ENCODE results near the gene RHPN2.
A peak's percentile ranks its signal among the peaks of the same experiment; 100 is the strongest.
"Not testable (repeated sequence)": the region's sequence is repeated elsewhere in the genome, so short reads cannot be mapped to it uniquely, and the experiment has no call there.

Gene RHPN2

GRCh38 chr19:33064458-33064791 lies 263 bp downstream of the RHPN2 start:
- no peak for DNase-seq (ENCODE audit: low spot score)

DNA sequence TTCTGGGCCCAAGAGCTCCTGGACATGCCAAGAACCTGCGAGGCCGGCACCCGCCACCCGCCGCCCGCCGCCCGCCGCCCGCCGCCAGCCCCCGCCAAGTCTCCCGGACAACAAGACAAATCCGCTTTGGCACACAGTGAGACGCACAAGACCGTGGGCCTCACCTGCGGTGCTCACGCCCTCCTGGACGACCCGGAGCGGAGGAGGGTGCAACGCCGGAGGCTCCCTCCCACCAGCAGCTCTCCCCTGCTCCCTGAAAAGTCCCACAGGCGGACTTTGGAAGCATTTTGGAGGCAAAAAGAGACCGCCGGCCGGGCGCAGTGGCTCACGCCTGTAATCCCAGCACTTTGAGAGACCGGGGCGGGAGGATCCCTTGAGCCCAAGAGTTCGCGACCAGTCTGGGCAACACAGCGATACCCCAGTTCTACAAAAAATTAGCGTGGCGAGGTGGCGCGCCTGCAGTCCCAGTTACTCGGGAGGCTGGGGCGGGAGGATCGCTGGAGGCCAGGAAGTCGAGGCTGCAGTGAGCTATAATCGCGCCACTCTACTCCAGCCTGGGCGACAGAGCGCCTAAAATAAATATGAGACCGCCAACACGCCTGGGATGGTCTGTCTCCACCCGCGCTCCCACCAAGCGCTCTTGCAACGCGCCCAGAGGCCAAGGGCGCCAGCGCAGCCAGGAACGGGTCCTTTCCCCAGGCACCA lies 783 bp downstream of the RHPN2 start:
- DNase-seq (ENCODE audit: low spot score): no peak

DNA sequence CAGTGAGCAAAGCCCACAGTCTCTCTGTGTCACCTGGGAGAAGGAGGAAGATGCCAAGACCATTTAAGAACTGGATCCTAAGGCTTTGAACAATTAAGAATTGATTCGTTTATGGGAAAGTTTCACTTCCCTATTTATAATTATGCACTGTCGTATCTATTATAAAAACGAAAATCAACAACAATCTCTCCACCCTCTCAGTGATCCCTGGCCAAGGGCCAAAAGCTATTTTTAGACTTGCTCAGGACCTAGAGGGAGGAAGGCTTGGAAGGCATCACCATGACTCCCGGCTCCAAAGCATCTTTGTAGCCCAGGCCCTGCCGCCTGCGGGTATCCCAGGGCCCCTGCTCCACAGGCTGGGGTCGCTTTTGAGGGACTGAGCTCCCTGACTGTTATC lies 1.3 kb downstream of the RHPN2 start:
- DNase-seq (ENCODE audit: low spot score): peak; percentile 39

DNA sequence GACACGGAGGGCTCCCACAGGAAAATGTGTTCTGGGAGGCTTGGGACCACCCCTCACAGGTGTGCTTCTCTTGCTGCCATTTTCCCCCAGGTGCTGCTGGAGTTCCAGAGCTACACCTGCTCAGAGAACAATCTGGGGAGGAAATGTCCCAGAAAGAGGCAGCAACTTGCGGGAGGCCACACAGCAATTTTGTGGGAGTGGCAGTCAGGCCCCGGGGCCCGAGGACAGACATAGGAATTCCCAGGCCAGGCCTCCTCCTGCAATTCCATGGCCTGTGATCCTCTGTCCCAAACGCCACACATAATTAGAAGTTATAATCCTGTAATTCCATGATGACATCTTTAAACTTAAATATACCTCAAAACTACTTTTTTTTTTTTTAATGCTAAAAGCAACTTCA lies 1.8 kb downstream of the RHPN2 start:
- DNase-seq (ENCODE audit: low spot score): no peak

DNA sequence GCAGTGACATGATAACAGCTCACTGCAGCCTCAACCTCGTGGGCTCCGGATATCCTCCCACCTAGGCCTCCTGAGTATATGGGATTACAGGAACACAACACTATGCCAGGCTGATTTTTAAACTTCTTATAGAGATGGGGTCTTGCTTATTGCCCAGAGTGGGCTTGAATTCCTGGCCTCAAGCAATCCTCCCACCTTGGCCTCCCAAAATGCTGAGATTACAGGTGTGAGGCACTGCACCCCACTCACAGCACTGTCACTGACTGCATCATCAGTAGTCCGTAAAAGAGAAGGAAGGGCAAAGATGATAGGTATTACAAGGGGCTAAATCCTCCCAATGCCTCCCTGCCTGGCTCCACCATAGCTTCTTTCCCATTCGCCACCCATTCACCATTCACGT lies 4.1 kb downstream of the RHPN2 start:
- DNase-seq (ENCODE audit: low spot score): no peak

DNA sequence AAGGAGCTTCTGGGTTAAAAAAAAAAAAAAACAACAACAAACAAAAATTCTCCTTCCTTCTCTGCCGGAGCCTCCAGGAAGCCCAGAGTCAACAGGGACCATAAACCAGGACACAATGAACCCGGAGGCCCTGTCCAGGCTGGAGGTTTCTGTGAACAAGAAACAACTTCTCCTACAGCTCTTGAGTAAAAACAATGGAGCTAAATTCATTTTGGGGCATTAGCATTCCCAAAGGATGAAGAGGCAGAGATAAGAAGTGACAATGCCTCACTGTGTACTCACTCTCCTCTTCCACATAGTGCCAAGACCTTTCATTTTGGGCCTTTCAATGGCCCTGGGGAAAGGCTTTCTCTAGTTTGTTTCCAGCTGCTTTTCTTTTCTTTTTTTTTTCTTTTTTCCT lies 9.0 kb downstream of the RHPN2 start:
- no peak for DNase-seq (ENCODE audit: low spot score)

DNA sequence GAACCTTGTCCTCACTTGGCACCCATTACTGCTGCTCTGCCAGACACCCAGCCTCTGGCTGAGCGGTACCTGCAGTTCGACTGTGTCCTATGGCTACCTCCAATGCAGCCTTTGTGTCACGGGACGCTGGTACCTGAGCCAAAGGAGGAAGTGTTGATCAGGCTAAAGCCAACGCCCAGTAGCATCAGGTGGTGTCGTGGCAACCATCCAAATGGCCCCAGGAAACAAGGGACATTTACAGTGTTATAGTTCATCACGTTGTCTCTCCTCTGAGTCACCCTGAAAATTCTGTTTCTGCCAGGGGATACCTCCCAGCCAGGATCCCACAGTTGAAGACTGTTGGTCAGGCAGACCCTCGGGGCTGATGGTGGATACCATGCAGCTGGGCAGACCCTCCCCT lies 10.1 kb downstream of the RHPN2 start:
- DNase-seq (ENCODE audit: low spot score): no peak

GRCh38 chr19:33052352-33052972 lies 12.2 kb downstream of the RHPN2 start:
- no peak for DNase-seq (ENCODE audit: low spot score)

DNA sequence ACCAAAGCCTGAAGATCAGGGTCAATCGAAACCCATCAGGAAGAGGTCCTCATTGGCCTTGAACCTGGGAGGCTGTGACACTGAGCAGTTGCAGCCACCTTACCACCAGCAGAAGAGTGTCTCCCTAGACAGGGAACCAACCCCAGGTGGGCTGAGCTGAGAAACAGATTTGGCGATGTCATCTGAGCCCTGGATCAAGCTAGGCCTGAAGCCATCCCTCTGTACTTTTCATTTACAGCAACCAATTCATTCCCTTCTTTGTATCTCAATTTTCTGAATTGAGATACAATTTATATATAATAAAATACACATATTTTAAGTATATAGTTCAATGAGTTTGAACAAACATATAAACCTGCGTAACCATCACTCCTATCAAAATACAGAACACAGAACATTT lies 14.6 kb downstream of the RHPN2 start:
- no peak for DNase-seq (ENCODE audit: low spot score)

DNA sequence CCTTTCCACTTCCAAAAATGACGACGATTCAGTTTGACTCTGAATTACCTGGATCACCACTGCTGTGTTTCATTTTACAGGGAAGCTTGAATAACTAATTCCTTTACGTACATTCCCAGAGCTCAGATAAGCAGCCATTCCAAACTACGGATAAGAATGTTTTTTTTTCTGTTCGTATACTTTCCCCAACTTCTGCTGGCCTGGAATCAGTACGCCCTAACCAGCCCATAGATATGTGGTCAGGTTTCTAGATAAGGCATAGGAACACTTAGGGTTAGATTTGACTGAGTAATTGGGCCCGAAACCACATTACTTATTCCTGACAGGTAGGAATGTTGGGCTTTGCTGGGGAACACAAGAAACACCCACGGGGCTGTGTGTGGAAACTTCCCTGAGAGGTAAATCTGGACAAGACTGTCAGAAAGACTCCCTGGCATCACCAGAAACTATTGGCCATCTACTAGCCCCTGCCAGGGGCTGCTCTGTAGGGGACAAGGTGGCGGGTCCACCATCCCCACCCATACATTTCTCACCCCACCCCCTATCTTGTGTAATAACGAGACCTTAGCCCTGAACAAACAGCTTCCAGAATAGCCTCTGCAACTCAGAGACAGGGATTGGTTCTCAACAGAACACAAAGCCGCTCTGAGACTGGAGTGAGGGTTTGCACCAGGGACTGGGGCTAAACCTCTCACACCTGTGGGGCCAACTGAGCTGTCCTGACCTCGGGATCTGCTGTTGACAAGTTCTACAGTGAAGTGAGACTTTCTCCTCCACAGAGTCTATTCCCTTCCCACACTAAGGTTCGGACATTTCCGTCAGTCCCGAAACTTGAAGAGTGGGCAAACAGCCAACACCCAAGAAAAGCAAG lies 15.6 kb downstream of the RHPN2 start:
- DNase-seq (ENCODE audit: low spot score): no peak

GRCh38 chr19:33047422-33047821 lies 17.3 kb downstream of the RHPN2 start:
- DNase-seq (ENCODE audit: low spot score): no peak

DNA sequence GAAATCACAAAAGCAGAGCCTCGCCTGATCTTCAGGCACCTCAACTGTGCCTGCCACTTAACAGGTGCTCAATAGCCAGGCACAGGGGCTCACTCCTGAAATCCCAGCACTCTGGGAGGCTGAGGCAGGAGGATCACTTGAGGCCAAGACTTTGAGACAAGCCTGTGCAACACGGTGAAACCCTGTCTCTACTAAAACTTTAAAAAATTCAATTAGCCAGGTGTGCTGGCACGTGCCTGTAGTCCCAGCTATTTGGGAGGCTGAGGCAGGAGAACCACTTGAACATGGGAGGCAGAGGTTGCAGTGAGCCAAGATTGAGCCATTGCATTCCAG lies 22.9 kb downstream of the RHPN2 start:
- not testable (repeated sequence) for DNase-seq (ENCODE audit: low spot score)

DNA sequence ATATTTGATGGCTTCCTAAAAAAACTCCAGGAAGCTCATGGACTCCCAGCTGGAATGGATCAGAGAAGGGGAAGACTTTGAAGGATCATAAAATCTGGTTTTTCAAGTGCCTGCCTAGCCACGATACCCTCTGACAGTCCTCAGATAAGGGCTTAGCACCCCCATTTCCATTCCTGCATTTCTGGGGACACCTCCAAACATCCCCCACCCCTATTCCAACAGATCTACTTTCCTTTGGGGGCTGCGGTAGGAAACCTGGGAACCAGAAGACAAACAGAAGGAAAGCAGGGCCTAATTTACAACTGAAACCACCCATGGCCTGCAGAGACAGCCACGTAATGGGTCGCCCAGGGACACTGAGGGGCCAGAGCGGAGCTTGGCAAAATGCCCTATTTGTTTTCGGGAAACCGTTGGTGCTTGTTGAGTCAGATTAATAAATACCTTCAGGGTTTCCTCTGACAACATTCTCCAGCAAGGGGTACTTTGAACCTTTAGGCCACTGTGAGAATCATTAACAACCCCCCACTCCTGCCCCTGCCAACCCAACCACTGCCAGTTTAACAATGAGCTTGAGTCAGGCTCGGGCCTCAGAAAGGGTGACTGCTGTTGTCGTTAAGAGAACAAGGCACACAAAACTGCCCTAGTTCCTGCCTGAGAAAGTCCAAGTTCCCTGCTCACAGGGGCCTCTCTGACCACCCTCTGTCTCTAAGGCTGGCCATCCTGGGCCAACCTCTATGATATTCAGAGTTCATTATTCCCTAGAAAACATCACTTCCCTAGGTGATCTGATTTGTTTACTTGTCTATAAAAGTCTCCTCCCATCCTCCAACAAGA lies 23.5 kb downstream of the RHPN2 start:
- no peak for DNase-seq (ENCODE audit: low spot score)

DNA sequence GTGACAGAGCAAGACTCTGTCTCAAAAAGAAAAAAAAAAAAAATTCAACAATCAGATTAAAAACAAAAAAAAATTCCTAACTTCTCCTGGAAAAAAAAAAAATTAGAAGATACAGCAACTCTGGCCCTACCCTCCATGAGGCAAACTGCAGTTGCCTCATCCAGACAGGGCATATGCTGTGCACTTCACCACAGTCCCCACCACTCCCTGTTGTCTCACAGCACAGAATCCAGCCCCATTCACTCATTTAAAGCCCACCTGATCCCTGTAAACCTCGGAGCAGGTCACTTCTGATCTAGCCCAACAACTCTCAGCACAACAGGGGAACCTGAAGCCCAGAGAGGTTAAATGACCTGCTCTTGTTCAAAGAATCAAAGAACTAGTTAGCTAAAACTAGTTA lies 24.9 kb downstream of the RHPN2 start:
- no peak for DNase-seq (ENCODE audit: low spot score)

DNA sequence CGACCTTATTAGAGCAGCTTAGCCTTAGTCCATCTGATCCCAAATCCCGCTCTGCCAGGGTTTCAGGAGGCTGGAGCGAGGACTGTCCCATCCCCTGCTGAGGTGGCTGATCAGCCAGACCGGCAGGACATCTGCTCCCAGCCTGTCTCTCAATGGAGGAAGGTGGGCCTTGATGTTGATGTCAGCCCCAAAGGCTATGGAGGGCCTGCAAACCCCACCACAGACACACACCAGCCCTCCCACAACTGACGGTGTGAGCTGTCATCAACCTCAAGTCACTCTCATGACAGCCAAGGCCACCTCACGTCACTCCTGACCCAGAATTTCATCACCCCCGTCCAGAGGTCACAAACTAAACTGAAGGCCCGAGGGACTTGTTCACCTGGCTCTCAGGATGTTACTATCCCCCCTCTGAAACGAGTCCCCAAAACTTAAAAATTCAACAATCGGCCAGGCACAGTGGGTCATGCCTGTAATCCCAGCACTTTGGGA lies 25.5 kb downstream of the RHPN2 start:
- no peak for DNase-seq (ENCODE audit: low spot score)

GRCh38 chr19:33037168-33038025 lies 27.3 kb downstream of the RHPN2 start:
- DNase-seq (ENCODE audit: low spot score): not testable (repeated sequence)

DNA sequence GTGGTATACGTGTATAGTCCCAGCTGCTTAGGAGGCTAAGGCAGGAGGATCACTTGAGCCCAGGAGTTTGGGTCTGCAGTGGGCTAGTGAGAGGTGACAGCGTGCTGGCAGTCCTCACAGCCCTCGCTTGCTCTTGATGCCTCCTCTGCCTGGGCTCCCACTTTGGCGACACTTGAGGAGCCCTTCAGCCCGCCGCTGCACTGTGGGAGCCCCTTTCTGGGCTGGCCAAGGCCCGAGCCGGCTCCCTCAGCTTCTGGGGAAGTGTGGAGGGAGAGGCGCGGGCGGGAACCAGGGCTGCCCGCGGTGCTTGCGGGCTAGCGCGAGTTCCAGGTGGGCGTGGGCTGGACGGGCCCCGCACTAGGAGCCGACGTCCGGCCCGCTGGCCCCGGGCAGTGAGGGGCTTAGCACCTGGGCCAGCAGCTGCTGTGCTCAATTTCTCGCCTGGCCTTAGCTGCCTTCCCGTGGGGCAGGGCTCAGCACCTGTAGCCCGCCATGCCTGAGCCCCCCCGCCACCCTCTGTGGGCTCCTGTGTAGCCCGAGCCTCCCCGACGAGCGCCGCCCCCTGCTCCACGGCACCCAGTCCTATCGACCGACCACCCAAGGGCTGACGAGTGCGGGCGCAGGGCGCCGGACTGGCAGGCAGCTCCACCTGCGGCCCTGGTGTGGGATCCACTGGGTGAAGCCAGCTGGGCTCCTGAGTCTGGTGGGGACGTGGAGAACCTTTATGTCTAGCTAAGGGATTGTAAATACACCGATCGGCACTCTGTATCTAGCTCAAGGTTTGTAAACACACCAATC lies 28.1 kb downstream of the RHPN2 start:
- DNase-seq (ENCODE audit: low spot score): not testable (repeated sequence)

- no peak for DNase-seq (ENCODE audit: low spot score)
Measured at GRCh38 chr19:33035461-33035860, 29.2 kb downstream of the RHPN2 start.

DNA sequence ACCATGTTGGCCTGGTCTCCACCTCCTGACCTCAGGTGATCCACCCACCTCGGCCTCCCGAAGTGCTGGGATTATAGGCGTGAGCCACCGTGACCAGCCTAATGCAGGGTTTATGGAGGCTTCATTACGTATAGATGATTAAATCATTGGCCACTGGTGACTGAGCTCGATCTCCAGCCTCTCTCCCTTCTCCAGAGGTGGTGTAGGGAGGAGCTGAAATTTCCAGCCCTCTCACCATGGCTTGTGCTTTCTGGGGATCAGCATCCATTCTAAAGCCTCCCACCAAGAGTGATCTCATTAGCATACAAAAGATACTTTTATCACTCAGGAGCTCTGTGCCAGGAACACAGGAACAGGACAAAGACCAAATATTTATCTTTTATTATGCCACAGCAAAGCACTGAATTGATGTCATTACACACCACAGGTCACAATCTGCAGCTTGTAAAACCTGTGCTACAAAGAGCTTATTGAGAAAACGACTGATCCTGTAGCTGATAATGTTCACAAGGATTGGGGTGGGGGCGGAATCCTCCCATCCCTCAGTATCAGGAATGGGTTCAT lies 32.4 kb downstream of the RHPN2 start:
- DNase-seq (ENCODE audit: low spot score): no peak

DNA sequence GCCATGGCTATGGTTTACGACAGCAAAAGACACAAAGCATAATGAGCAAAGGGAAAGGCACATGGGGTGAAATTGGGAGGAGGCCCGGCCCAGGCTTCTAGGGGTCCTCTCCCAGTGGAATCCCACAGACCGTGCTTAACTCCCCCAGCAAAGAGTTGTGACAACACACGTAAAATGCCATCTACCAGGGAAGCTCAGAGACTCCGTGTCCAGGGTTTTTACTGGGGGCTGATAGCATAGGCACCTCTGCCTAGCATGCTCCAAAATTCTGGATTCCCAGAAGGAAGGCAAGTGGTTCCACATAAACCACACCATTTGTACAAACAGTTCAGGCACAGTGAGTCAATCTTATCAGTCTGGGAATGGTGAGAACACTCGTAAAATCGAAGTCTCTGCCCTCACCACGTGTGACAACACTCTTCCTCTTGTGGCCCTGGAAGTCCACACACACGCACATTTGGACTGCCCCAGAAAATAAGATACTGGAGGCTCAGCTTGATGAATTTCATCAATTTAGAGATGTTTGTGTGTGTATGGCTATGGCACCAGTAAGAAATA lies 34.9 kb downstream of the RHPN2 start:
- no peak for DNase-seq (ENCODE audit: low spot score)

All from hepatic stellate cell (primary cell).